Measurements from ENCODE around the gene MED16. TPM values are rescaled to one million over a fixed set of nuclear protein-coding genes. Genes with fewer than 3 reads are reported as not detected.

Gene MED16
- total and polyA plus RNA-seq, 2 of the 4 experiments (the other 2 are of a cell fraction), result 8.1 to 40.2 TPM

GRCh38 chr19:934865-935479, 42.0 kb upstream of the MED16 start (continued):
- TF ChIP-seq BHLHE40 (IDR thresholded peaks at IDR 0.05; ENCODE audit: low read depth, low read length) (peak; percentile 69), RAD21 (IDR thresholded peaks at IDR 0.05; ENCODE audit: low read length) (no peak)

- dilution Hi-C loops (cut with HindIII; ENCODE audit: low sequenced_read_pairs, unreplicated experiment) (no loop called here), in situ Hi-C loops (cut with MboI; ENCODE audit: low sequenced_read_pairs) (no loop called here), intact Hi-C loops (cut with micrococcal nuclease) (no loop called here)
- peak overlapping the region; percentile 88 to 98; a peak in 3 of 4 replicates for H4K8ac ChIP-seq (ENCODE audit: low read depth in 2 of 2, low read length in 2 of 2)
- H2BK5ac ChIP-seq (ENCODE audit: low read depth, low read length, poor library complexity, severe bottlenecking), result peak overlapping the region; percentile 98
- H3K4me3 ChIP-seq (ENCODE audit: insufficient read depth, low read depth, low read length), result no peak overlapping the region
- H4K20me1 ChIP-seq (ENCODE audit: insufficient read depth, low read length), result peaks cover 35% of the 10 kb centered on the region
- H2AK9ac ChIP-seq (replicated peaks; ENCODE audit: low read depth, low read length, poor library complexity), result peak overlapping the region; percentile 99
- BruUV-seq (replicated peaks), result no TSS peak
- peaks cover 26 to 59% of the 10 kb centered on the region in 2 experiments for H3K79me1 ChIP-seq (ENCODE audit: low read depth in 1 of 2, low read length in 2 of 2)
- peak overlapping the region; percentile 94 for H3K18ac ChIP-seq (ENCODE audit: low read depth, low read length)
- WGBS, 2 experiments (ENCODE audit: extremely low coverage in 2 of 2, insufficient read length in 1 of 2), result 77% methylated on average over 23 of the region's 29 CpGs; no CpG with 5 or more reads in 1 of the 2 experiments
- peak overlapping the region; percentile 50; the same call in 1 of the 2 replicates for H3K56ac ChIP-seq (ENCODE audit: extremely low read depth, insufficient read depth, low read length)
- peak overlapping the region; percentile 97 for H3K14ac ChIP-seq (replicated peaks; ENCODE audit: low read depth, low read length)
- peak overlapping the region; percentile 97; the same call in 1 of the 2 replicates for H2BK120ac ChIP-seq (ENCODE audit: low read depth, low read length)
- H3K4me2 ChIP-seq (ENCODE audit: low read depth, low read length), result no peak overlapping the region; the same call in 1 of the 2 replicates
- peak overlapping the region; percentile 98 for H4K91ac ChIP-seq (ENCODE audit: insufficient read depth, low read depth, low read length)
- H3K36me3 ChIP-seq (ENCODE audit: control insufficient read depth, insufficient read depth, low read length), result peaks cover 54% of the 10 kb centered on the region
- H3K9me1 ChIP-seq (ENCODE audit: insufficient read depth, low read length), result peaks cover 6% of the 10 kb centered on the region; the same call in 1 of the 2 replicates
- 0 out of 2 replicates have a peak overlapping the region, but pooled peaks have one; percentile 31 for H3K23ac ChIP-seq (ENCODE audit: low read depth, low read length)
- peak overlapping the region; percentile 7; the same call in 1 of the 2 replicates for H3K9ac ChIP-seq (ENCODE audit: low read depth, low read length)
- peak overlapping the region; percentile 98 for H3K4ac ChIP-seq (ENCODE audit: low read depth, low read length)
- no peak for DNase-seq
- peak overlapping the region; percentile 99 for H2AK5ac ChIP-seq (ENCODE audit: low read depth, low read length)
- peak overlapping the region; percentile 97 for H3K27ac ChIP-seq (ENCODE audit: insufficient read depth, low read length)
- H4K5ac ChIP-seq (ENCODE audit: low read depth, low read length), result peak overlapping the region; percentile 95
- no peak for ATAC-seq (ENCODE audit: low read depth)
- peaks cover 28% of the 10 kb centered on the region for H3K4me1 ChIP-seq (ENCODE audit: control insufficient read depth, insufficient read depth, low read length)
- H2BK20ac ChIP-seq (ENCODE audit: low read depth, low read length), result 0 out of 2 replicates have a peak overlapping the region, but pooled peaks have one; percentile 25
- CTCF ChIA-PET, result no interaction called here
- H3K27me3 ChIP-seq (ENCODE audit: control insufficient read depth, insufficient read depth, low read length), result no peaks in the 10 kb centered on the region
- peak overlapping the region; percentile 93; the same call in 1 of the 3 replicates for H2BK15ac ChIP-seq (ENCODE audit: low read depth, low read length)
- H3K9me3 ChIP-seq (ENCODE audit: control insufficient read depth, insufficient read depth, low read length), result no peaks in the 10 kb centered on the region
- H2AFZ ChIP-seq (replicated peaks; ENCODE audit: low read length, poor library complexity), result peak overlapping the region; percentile 36
- POLR2A ChIA-PET (ENCODE audit: unreplicated experiment), result no interaction called here
- no peak for TF ChIP-seq RCOR1 (IDR thresholded peaks at IDR 0.05; ENCODE audit: insufficient replicate concordance, low read length)
- no peak for TF ChIP-seq SMC3 (IDR thresholded peaks at IDR 0.05; ENCODE audit: low read depth, low read length)
- no peak for TF ChIP-seq MAFK (IDR thresholded peaks at IDR 0.05; ENCODE audit: low read depth, low read length)
- TF ChIP-seq BHLHE40 (IDR thresholded peaks at IDR 0.05; ENCODE audit: low read depth, low read length), result no peak
- TF ChIP-seq MAZ (IDR thresholded peaks at IDR 0.05; ENCODE audit: borderline replicate concordance, low read depth, low read length), result no peak
- no peak for TF ChIP-seq MXI1 (IDR thresholded peaks at IDR 0.05; ENCODE audit: borderline replicate concordance, low read depth, low read length)
- TF ChIP-seq POLR2A (IDR thresholded peaks at IDR 0.05; ENCODE audit: low read depth, low read length), result no peak
- no peak for TF ChIP-seq CTCF (conservative IDR thresholded peaks at IDR 0.05; ENCODE audit: low read depth, low read length)
- no peak for TF ChIP-seq CHD1 (IDR thresholded peaks at IDR 0.05; ENCODE audit: low read depth, low read length)
- TF ChIP-seq NFE2L2 (IDR thresholded peaks at IDR 0.05; ENCODE audit: low read depth, low read length), result no peak
- no peak for TF ChIP-seq USF2 (IDR thresholded peaks at IDR 0.05; ENCODE audit: low read depth, low read length)
- TF ChIP-seq RAD21 (IDR thresholded peaks at IDR 0.05; ENCODE audit: low read length), result no peak
- TF ChIP-seq FOS (IDR thresholded peaks at IDR 0.05; ENCODE audit: low read depth, low read length), result no peak
Observed at GRCh38 chr19:934197-934840, 41.3 kb upstream of the MED16 start.

All from IMR-90 (cell line).